Hepatocyte (in vitro differentiated cells): ENCODE data around the gene CYFIP1. TPM values are rescaled to one million over a fixed set of nuclear protein-coding genes. Genes with fewer than 3 reads are reported as not detected.

Source experiments
- DNase-seq: peaks from one replicate; pipeline ENCODE4 v3.0.0-alpha.2; 2016; ENCODE audit warnings: low spot score
- H2AFZ ChIP-seq: fragments of 200-600 bp; sonication (generic); 2 replicates; pipeline ENCODE4 v1.6.0; 2016; ENCODE audit warnings: antibody characterized with exemption, mild to moderate bottlenecking
- H3K27ac ChIP-seq: fragments of 200-600 bp; sonication (generic); 2 replicates; pipeline ENCODE4 v1.5.1; 2016; ENCODE audit warnings: mild to moderate bottlenecking
- H3K27me3 ChIP-seq: fragments of 200-600 bp; sonication (generic); 2 replicates; pipeline ENCODE4 v1.6.1; 2016
- H3K36me3 ChIP-seq: fragments of 200-600 bp; sonication (generic); replicated peaks from 2 replicates; pipeline ENCODE4 v1.5.1; 2016; ENCODE audit warnings: low read depth; ENCODE audit not compliant: insufficient read depth
- H3K4me1 ChIP-seq: fragments of 200-600 bp; sonication (generic); 2 replicates; pipeline ENCODE4 v1.5.1; 2016; ENCODE audit warnings: mild to moderate bottlenecking, moderate library complexity; ENCODE audit not compliant: insufficient read depth
- H3K4me2 ChIP-seq: fragments of 200-600 bp; sonication (generic); 2 replicates; pipeline ENCODE4 v1.6.0; 2016
- H3K4me3 ChIP-seq: fragments of 200-600 bp; sonication (generic); 2 replicates; pipeline ENCODE4 v1.5.1; 2016; ENCODE audit warnings: mild to moderate bottlenecking
- H3K79me2 ChIP-seq: fragments of 200-600 bp; sonication (generic); 2 replicates; pipeline ENCODE4 v1.6.0; 2017; ENCODE audit warnings: mild to moderate bottlenecking
- H3K9me2 ChIP-seq: fragments of 200-600 bp; sonication (generic); replicated peaks from 2 replicates; pipeline ENCODE4 v1.6.0; 2017; ENCODE audit warnings: mild to moderate bottlenecking; ENCODE audit not compliant: insufficient read depth
- H3K9me3 ChIP-seq: fragments of 200-600 bp; sonication (generic); 2 replicates; pipeline ENCODE4 v1.5.1; 2016; ENCODE audit warnings: low read depth, mild to moderate bottlenecking
- H4K20me1 ChIP-seq: fragments of 200-600 bp; sonication (generic); 2 replicates; pipeline ENCODE4 v1.6.0; 2016; ENCODE audit warnings: mild to moderate bottlenecking; ENCODE audit not compliant: insufficient read depth, poor library complexity, severe bottlenecking
- EZH2 ChIP-seq: fragments of 200-600 bp; sonication (generic); IDR thresholded peaks from 2 replicates; pipeline ENCODE4 v1.6.1; 2016; ENCODE audit warnings: antibody characterized with exemption, mild to moderate bottlenecking, borderline replicate concordance
- EZH2phosphoT487 ChIP-seq: fragments of 200-600 bp; sonication (generic); IDR thresholded peaks from one replicate; pipeline ENCODE4 v1.6.1; 2018; ENCODE audit warnings: antibody characterized with exemption, mild to moderate bottlenecking, low read depth, moderate library complexity; ENCODE audit not compliant: unreplicated experiment, severe bottlenecking
- WGBS: methylation state at CpG from one replicate; pipeline ENCODE4 v1.1.6; 2016; ENCODE audit warnings: low lambda C conversion rate; ENCODE audit errors: missing lambda C conversion rate; 5-methylcytosine and 5-hydroxymethylcytosine counted together
- polyA plus RNA-seq: library from polyadenylated mRNA; unstranded; fragments of >200 nt; fragmentation: Nextera tagmentation; extraction: Ambion mirVana; gene quantifications from 2 replicates; pipeline ENCODE4 v1.2.1, GENCODE V29; 2016
- total RNA-seq: library from RNA; depleted of rRNA; stranded (reverse); fragments of >200 nt; gene quantifications from 2 replicates; pipeline ENCODE4 v1.2.3, GENCODE V29; 2014
- TF ChIP-seq, protein P1 (sequence below): fragments of 200-600 bp; sonication (generic); IDR thresholded peaks from 2 replicates; pipeline ENCODE4 v1.5.1; 2016; ENCODE audit warnings: antibody characterized with exemption, mild to moderate bottlenecking; ENCODE audit not compliant: poor library complexity

Gene CYFIP1
- total and polyA plus RNA-seq, 2 experiments from 2014 or later = 73.4 to 92.2 TPM

- Histone ChIP-seq H3K4me2 (no peak overlapping the region), H3K27me3 (no peaks in the 10 kb centered on the region), H3K4me1 (no peaks in the 10 kb centered on the region), H4K20me1 (no peaks in the 10 kb centered on the region), H3K79me2 (no peaks in the 10 kb centered on the region), H3K4me3 (no peak overlapping the region), H2AFZ (no peak overlapping the region), H3K36me3 (no peaks in the 10 kb centered on the region), H3K9me3 (no peaks in the 10 kb centered on the region), H3K9me2 (no peaks in the 10 kb centered on the region), H3K27ac (no peak overlapping the region)
- TF ChIP-seq EZH2phosphoT487 = no peak
- TF ChIP-seq, protein P1, sequence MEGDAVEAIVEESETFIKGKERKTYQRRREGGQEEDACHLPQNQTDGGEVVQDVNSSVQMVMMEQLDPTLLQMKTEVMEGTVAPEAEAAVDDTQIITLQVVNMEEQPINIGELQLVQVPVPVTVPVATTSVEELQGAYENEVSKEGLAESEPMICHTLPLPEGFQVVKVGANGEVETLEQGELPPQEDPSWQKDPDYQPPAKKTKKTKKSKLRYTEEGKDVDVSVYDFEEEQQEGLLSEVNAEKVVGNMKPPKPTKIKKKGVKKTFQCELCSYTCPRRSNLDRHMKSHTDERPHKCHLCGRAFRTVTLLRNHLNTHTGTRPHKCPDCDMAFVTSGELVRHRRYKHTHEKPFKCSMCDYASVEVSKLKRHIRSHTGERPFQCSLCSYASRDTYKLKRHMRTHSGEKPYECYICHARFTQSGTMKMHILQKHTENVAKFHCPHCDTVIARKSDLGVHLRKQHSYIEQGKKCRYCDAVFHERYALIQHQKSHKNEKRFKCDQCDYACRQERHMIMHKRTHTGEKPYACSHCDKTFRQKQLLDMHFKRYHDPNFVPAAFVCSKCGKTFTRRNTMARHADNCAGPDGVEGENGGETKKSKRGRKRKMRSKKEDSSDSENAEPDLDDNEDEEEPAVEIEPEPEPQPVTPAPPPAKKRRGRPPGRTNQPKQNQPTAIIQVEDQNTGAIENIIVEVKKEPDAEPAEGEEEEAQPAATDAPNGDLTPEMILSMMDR = no peak
- TF ChIP-seq EZH2 = no peak
- DNase-seq = no peak
- WGBS = 97% methylated on average over 18 of the region's 18 CpGs
Measured at GRCh38 chr15:22903427-22903826, 76.7 kb downstream of the CYFIP1 start.

DNA sequence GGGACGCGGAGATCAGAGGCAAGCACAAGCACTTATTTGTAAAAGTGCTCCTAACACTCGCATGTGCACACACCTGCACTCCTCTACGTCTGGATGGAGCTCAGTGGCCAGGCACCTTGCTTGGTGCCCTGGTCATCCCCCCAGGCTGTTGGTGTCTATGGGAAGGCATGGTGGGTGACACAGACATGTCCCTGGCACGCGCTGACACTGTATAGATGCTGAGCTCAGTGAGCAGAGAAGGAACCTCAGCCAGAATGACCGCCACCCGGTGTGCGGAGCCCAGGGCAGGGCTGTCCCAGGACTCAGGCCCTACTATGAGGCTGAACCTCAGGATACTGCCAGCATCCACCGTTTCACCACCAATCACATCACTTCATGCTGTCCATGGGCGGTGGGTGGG lies 77.2 kb downstream of the CYFIP1 start:
- H3K9me2 ChIP-seq = no peaks in the 10 kb centered on the region
- TF ChIP-seq, protein P1 = no peak
- TF ChIP-seq EZH2phosphoT487 = no peak
- TF ChIP-seq EZH2 = no peak
- H3K4me2 ChIP-seq = no peak overlapping the region
- no peaks in the 10 kb centered on the region for H3K4me1 ChIP-seq
- no peaks in the 10 kb centered on the region for H3K9me3 ChIP-seq
- H3K79me2 ChIP-seq = no peaks in the 10 kb centered on the region
- DNase-seq = no peak
- WGBS = 94% methylated on average over 11 of the region's 11 CpGs
- H4K20me1 ChIP-seq = no peaks in the 10 kb centered on the region
- no peaks in the 10 kb centered on the region for H3K36me3 ChIP-seq
- no peak overlapping the region for H2AFZ ChIP-seq
- H3K27me3 ChIP-seq = no peaks in the 10 kb centered on the region
- no peak overlapping the region for H3K4me3 ChIP-seq
- no peak overlapping the region for H3K27ac ChIP-seq

GRCh38 chr15:22902578-22902977 lies 77.6 kb downstream of the CYFIP1 start:
- Histone ChIP-seq H3K4me1 (no peaks in the 10 kb centered on the region), H3K27me3 (no peaks in the 10 kb centered on the region), H3K27ac (no peak overlapping the region), H3K79me2 (no peaks in the 10 kb centered on the region), H3K36me3 (no peaks in the 10 kb centered on the region), H2AFZ (no peak overlapping the region), H3K4me3 (no peak overlapping the region), H3K9me2 (no peaks in the 10 kb centered on the region), H3K4me2 (no peak overlapping the region), H3K9me3 (no peaks in the 10 kb centered on the region), H4K20me1 (no peaks in the 10 kb centered on the region)
- DNase-seq = no peak
- 92% methylated on average over 12 of the region's 12 CpGs for WGBS
- TF ChIP-seq EZH2phosphoT487 = no peak
- TF ChIP-seq, protein P1 = peak; percentile 13
- no peak for TF ChIP-seq EZH2

GRCh38 chr15:22902046-22902445 lies 78.1 kb downstream of the CYFIP1 start:
- H3K4me1 ChIP-seq = no peaks in the 10 kb centered on the region
- no peak overlapping the region for H3K4me3 ChIP-seq
- no peaks in the 10 kb centered on the region for H3K9me3 ChIP-seq
- H2AFZ ChIP-seq = no peak overlapping the region
- no peak for DNase-seq
- no peaks in the 10 kb centered on the region for H3K9me2 ChIP-seq
- 98% methylated on average over 11 of the region's 11 CpGs for WGBS
- H3K79me2 ChIP-seq = no peaks in the 10 kb centered on the region
- H3K27me3 ChIP-seq = no peaks in the 10 kb centered on the region
- no peaks in the 10 kb centered on the region for H3K36me3 ChIP-seq
- H3K27ac ChIP-seq = no peak overlapping the region
- H4K20me1 ChIP-seq = no peaks in the 10 kb centered on the region
- TF ChIP-seq, protein P1 = no peak
- TF ChIP-seq EZH2 (no peak), EZH2phosphoT487 (no peak)
- no peak overlapping the region for H3K4me2 ChIP-seq
